ENCODE measurements around the gene APLP2.
"Not testable (repeated sequence)": the region's sequence is repeated elsewhere in the genome, so short reads cannot be mapped to it uniquely, and the experiment has no call there.

The APLP2 gene

DNA sequence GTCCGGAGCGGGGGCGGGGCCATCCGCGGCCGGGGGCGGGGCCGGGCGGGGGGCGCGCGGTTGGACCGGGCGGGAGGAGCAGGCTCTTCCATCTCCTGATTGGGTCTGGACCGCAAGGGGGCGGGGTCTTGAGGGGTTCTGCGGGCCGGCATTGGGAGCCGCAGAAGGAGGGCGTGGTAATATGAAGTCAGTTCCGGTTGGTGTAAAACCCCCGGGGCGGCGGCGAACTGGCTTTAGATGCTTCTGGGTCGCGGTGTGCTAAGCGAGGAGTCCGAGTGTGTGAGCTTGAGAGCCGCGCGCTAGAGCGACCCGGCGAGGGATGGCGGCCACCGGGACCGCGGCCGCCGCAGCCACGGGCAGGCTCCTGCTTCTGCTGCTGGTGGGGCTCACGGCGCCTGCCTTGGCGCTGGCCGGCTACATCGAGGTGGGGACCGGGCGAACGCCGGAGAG is at the start of gene APLP2:
Gene APLP2, plus strand, starts transcription at position 236 of the 450 bp plus-strand sequence. Its CDS starts 84 bp downstream, at position 320.
- peak; percentile 99 for DNase-seq (ENCODE audit: low spot score)

DNA sequence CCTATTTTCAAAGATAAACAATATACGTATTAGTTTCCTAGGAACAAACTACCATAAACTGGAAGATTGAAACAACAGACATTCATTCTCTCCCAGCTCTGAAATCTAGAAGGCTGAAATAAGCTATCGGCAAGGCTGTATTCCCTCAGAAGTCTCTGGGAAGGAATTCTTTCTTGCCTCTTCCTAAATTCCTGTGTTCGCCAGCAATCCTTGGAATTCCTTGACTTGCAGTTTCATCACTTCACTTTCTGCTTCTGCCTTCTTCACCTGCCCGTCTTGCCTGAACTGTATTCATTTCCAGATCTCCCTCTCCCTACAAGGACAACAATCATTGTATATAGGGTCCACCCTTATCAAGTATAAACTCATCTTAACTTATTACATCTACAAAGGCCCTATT is 49.4 kb upstream of the APLP2 start:
- no peak for DNase-seq (ENCODE audit: low spot score)

- DNase-seq (ENCODE audit: low spot score): not testable (repeated sequence)
These were observed 48.1 kb upstream of the APLP2 start for GRCh38 chr11:130021606-130022005.

DNA sequence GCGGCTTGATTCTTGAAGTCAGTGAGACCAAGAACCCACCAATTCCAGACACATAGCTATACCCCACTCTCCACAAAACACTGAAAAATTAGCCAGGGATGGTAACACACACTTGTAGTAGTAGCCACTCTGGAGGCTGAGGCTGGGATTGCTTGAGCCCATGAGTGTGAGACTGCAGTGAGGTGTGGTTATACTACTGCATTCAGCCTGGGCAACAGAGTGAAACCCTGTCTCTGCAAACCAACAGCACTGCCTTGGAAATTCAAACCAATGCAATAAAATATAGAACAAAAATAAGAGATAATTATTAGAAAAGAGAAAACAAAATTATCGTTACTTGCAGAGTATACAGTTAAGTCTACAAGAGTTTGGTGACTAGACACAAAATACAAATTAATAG is 46.9 kb upstream of the APLP2 start:
- no peak for DNase-seq (ENCODE audit: low spot score)

DNA sequence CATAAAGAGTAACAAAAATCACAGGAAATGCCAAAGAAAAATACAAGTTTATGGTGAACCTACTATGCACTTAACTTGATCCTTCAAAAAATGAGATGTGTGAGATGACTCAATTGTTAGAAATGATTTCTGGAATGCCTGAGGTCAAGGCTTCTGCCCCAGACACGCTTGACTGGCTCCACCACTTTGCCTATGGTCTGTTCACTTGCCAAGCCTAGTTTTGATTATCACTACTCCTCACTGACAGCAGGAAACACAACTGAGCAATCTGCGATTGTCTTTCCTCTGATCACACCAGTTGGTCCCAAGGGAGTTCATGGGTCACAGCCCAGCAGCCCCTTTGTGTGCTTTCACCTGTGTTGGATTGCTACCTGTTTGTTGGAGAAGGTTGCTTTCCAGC is 46.5 kb upstream of the APLP2 start:
- DNase-seq (ENCODE audit: low spot score): no peak

GRCh38 chr11:130024361-130024760 is 45.3 kb upstream of the APLP2 start:
- no peak for DNase-seq (ENCODE audit: low spot score)

DNA sequence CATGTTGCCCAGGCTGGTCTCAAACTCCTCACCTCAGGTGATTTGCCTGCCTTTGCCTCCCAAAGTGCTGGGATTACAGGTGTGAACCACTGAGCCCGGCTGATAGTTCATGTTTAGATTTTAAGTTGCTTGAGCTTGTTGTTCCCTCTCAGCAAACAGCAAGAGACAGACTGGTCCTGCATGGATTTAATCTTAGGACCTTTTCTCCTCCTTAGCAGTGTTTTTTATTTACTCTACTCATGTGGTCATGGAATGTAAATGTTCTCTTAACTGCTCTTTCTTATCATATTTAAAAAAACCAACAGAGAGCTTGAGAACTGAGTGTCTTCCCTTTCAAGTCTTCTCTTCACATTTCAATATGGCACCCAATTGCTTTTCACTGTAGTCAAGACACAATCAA is 44.3 kb upstream of the APLP2 start:
- DNase-seq (ENCODE audit: low spot score): no peak

GRCh38 chr11:130029137-130029536 is 40.6 kb upstream of the APLP2 start:
- DNase-seq (ENCODE audit: low spot score): no peak

- DNase-seq (ENCODE audit: low spot score): no peak
These were observed 38.6 kb upstream of the APLP2 start for GRCh38 chr11:130031056-130031455.

DNA sequence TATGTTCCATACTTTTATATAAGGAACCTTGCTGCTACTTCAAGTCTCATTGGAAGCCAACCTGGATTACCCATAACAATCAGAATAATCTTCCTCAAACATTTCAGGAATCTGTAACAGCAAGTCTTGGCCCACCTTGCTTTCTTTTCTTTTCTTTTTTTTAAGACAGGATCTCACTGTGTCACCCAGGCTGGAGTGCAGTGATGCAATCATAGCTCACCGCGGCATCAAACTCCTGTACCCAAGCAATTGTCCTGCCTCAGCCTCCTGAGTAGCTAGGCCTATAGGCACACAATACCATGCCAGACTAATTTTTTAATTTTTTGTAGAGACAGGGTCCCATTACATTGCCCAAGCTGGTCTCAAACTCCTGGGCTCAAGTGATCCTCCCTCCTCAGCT is 37.7 kb upstream of the APLP2 start:
- DNase-seq (ENCODE audit: low spot score): no peak

- no peak for DNase-seq (ENCODE audit: low spot score)
These were observed 36.8 kb upstream of the APLP2 start for GRCh38 chr11:130032931-130033330.

DNA sequence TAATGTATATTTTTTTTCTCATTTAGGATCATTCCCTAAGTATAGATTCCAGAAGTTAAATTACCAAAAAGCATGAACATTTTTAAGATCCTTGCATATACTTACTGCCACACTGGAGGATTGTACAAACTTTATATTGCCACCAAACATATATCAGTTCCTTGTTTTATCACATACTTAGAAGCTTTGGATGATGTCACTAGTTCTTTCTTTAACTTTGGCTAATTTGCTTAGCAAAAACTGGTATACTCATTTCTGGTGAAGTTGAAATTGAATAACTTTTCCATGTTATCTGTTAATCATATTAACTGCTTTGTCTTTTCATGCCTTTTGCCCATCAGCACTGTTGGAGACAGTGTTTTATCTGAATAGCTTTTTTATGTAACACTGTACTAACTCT is 35.5 kb upstream of the APLP2 start:
- DNase-seq (ENCODE audit: low spot score): no peak

DNA sequence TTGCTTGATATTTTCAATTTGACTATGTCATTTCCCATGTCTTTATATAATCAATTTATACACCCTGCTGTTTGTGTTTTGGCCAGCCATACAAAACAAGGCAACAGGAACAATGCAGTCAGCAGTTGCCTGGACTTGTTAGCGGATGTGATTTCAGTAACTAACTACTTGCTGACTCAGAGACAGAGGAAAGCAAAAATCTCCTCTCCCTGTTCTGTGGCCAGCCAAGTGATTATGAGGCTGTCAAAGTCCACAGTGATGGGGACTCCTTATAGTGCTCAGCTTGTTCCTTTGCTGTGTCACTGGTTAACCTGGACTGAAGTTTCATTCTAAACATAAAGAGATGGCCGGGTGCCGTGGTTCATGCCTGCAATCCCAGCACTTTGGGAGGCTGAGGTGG is 32.6 kb upstream of the APLP2 start:
- DNase-seq (ENCODE audit: low spot score): no peak

DNA sequence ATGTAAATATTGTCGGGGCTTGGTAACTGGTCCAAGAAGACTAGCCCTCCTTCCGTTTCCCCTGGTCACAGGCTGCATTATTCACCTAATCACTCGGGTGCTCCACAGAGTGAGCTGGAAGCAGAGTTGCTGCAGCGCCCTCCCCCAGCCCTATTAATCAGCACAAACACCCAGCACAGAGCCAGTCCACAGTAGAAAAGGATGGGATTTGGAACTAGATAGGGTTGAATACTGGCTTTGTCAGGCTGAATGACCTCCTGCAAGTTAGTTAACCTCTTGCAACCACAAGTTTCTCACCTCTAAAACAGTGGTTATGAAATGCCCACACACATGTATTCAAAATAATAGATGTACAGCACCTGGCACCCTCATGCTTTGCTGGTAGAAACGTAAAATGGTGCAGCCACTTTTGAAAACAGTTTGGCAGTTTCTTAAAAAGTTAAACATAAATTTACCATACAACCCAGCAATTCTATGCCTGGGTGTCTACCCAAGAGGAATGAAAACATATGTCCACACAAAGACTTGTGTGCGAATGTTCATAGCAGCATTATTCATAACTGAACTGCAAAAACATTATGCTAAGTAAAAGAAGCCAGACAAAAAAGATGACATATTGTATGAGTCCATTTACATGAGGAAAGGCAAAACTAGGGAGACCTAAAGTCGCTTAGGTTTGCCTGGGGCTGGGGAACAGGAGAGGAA is 31.7 kb upstream of the APLP2 start:
- DNase-seq (ENCODE audit: low spot score): no peak

DNA sequence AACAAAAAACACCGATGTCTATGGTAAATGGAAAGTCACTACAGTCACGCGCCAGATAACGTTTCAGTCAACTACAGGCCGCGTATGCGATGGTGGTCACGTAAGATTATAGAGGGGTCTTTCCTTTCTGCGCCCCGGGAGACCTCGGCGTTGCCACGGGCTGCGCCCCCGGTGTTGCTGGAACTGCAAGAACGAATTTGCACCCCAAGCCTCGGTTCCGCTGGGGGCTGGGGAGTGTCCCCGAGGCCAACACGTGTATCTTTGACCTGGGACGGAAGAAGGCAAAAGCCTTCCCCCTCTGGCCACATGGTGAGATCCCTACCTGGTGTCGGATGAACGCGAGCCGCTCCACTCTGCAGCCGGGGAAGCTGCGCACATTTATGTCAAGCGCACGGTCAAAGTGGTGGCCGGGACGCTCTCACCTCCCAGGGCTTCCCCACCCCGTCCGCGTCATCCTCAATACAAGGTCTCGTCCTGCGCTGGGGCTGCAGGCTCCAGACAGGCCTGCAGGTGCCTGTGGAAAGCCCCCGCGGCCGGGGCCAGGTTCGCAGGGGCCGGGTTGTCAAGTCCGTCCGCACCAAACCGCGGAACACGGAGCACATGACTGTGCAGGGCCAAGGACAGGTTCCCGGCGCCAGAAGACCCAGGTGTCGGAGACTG is 29.3 kb upstream of the APLP2 start:
- no peak for DNase-seq (ENCODE audit: low spot score)

GRCh38 chr11:130042093-130042591 is 27.6 kb upstream of the APLP2 start:
- no peak for DNase-seq (ENCODE audit: low spot score)

DNA sequence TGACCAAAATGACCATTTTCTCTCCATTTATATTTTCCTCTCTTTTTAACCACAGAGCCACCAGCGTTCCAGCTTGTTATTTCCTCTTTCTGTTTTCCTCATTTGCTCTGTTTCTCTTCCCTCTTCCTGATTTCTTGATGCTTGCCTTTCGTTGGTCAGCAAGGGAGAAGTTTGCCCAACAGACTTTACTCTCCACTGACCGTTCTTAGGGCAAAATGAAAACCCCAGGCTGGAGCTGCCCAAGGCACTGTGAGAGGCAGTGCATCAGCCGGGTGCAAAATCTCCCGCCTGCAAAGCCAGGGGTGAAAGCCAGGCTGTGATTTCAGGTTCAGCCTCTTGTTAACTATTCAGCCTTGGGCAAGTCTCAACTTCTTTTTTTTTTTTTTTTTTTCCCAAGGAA is 26.1 kb upstream of the APLP2 start:
- peak; percentile 10 for DNase-seq (ENCODE audit: low spot score)

DNA sequence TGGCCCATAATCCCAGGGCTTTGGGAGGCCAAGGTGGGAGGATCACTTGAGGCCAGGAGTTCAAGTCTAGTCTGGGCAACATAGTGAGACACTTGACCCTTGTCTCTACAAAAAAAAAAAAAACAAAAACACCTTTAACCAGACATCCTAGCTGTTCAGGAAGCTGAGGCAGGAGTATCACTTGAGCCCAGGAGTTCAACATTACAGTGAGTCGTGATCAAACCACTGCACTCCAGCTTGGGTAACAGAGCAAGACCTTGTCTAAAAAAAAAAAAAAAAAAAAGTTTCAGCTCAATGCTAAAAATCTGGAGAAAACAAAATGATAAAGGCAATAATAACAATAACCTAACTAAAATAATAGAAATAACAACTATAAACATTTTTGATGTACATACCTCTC is 22.6 kb upstream of the APLP2 start:
- no peak for DNase-seq (ENCODE audit: low spot score)

GRCh38 chr11:130049328-130049771 is 20.3 kb upstream of the APLP2 start:
- no peak for DNase-seq (ENCODE audit: low spot score)

GRCh38 chr11:130050257-130050656 is 19.4 kb upstream of the APLP2 start:
- no peak for DNase-seq (ENCODE audit: low spot score)

DNA sequence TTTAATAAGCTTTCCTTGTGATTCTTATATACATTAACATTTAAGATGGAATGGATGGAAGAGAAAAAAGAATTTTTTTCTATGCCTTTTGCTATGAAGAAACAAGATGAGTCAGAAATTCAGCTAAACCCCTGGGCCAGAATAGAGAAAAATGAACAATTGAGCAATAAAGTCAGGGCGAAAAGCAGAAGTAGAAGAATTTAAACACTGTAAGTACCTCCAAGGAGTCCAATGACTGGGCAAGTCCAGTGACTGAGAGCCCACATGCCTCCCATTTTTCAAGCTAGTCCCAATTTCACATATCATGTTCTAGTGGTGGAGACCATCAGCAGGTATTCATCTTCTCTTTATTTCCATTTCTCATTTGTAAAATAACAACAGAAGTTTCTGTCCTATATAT is 18.6 kb upstream of the APLP2 start:
- no peak for DNase-seq (ENCODE audit: low spot score)

DNA sequence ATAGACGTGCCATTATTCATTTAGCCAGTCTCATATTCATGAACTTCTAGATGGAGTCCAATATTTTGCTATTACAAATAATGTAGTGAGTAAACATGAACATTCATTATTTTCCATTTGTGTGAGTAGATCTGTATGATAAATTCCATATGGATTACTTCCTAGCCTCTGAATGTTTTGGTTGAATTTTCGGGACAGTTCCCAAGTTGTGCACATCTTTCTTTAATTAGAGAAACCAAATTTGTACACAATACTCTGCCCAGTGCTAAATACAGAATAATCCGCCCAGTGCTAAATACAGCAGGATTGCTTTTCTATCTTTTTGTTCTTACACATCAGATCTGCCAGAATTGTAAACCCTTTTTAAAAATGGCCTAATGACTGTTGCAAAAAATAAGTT is 17.1 kb upstream of the APLP2 start:
- no peak for DNase-seq (ENCODE audit: low spot score)

DNA sequence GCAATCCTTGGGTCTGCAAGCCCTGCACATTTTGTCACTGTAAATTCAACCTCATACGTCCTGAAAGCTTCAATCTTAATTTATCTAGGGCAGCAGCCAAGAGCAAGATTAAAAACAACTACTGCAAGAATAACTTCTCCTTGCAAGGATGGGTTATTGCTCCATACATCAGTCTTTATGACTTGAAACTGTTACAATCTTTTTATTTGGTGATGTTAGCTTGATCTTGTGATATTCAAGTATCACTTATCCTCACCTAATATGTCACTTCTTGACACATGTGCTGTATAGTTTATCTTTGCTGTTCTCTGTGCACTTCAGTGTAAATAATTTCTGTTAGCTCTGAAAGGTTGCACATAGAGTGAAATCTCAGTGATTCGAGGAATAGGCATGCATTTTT is 14.7 kb upstream of the APLP2 start:
- DNase-seq (ENCODE audit: low spot score): no peak

- DNase-seq (ENCODE audit: low spot score): no peak
These were observed 14.1 kb upstream of the APLP2 start for GRCh38 chr11:130055617-130056016.
